ENCODE data around the gene IFI44.

- no peak for TF ChIP-seq CTCF (IDR thresholded peaks at IDR 0.05)
- no peak for TF ChIP-seq POLR2AphosphoS5 (IDR thresholded peaks at IDR 0.05)
Measured at GRCh38 chr1:78607944-78608343, 41.7 kb upstream of the IFI44 start.

Data from esophagus muscularis mucosa (tissue), 3 donors.